Suprapubic skin (tissue), 4 donors: ENCODE results near the gene ADARB1. TPM values are rescaled to one million over a fixed set of nuclear protein-coding genes. Genes with fewer than 3 reads are reported as not detected.

ENCODE experiments used
- DNase-seq, 2 donors: peaks; one replicate each; pipeline ENCODE4 v3.0.0-alpha.2; 2019; ENCODE audit warnings: low spot score in 2 of 2
- H3K27ac ChIP-seq: fragments of 200-600 bp; sonication (generic); one replicate; pipeline ENCODE4 v1.5.1; 2019
- H3K27me3 ChIP-seq: fragments of 200-600 bp; sonication (generic); one replicate; pipeline ENCODE4 v1.5.1; 2019
- H3K36me3 ChIP-seq: fragments of 200-600 bp; sonication (generic); one replicate; pipeline ENCODE4 v1.5.1; 2019
- H3K4me1 ChIP-seq: fragments of 200-600 bp; sonication (generic); one replicate; pipeline ENCODE4 v1.5.1; 2019
- H3K4me3 ChIP-seq: fragments of 200-600 bp; sonication (generic); one replicate; pipeline ENCODE4 v1.5.1; 2019; ENCODE audit warnings: mild to moderate bottlenecking
- H3K9me3 ChIP-seq: fragments of 200-600 bp; sonication (generic); one replicate; pipeline ENCODE4 v1.5.1; 2019
- CTCF ChIP-seq, 2 donors: fragments of 200-600 bp in 1 of 2; fragments of 450-650 bp in 1 of 2; sonication (generic) in 1 of 2; IDR thresholded peaks; one replicate each; pipeline ENCODE4 v1.5.1; 2016 to 2019; ENCODE audit warnings: antibody characterized with exemption in 2 of 2, mild to moderate bottlenecking in 1 of 2, moderate library complexity in 1 of 2
- EP300 ChIP-seq: sonication (generic); formaldehyde crosslinking; IDR thresholded peaks from one replicate; pipeline ENCODE4 v1.6.1; 2017; ENCODE audit warnings: antibody characterized with exemption
- POLR2A ChIP-seq, 2 donors: fragments of 450-650 bp; IDR thresholded peaks; one replicate each; pipeline ENCODE4 v1.6.1; 2017; ENCODE audit warnings: antibody characterized with exemption in 2 of 2, mild to moderate bottlenecking in 2 of 2, moderate library complexity in 2 of 2
- POLR2AphosphoS5 ChIP-seq, 3 donors: sonication (generic); formaldehyde crosslinking; IDR thresholded peaks; one replicate each; pipeline ENCODE4 v1.6.1; 2017; ENCODE audit warnings: antibody characterized with exemption in 3 of 3
- WGBS: methylation state at CpG from one replicate; pipeline ENCODE4 v1.1.5; 2018; 5-methylcytosine and 5-hydroxymethylcytosine counted together
- total RNA-seq, 4 donors: library from RNA; depleted of rRNA; stranded (reverse); fragments of >200 nt; gene quantifications; one replicate each; pipeline ENCODE4 v1.1.0, GENCODE V29; 2016

ADARB1 gene
- total RNA-seq, 4 donors from 2014 or later, result 13.2 to 23.6 (median 20.3) TPM

- Histone ChIP-seq H3K27me3 (no peaks in the 10 kb centered on the region), H3K4me1 (peaks cover 4% of the 10 kb centered on the region), H3K4me3 (no peak overlapping the region), H3K36me3 (peaks cover 34% of the 10 kb centered on the region), H3K27ac (no peak overlapping the region), H3K9me3 (no peaks in the 10 kb centered on the region)
- TF ChIP-seq EP300 (no peak), POLR2A (IDR thresholded peaks at IDR 0.05) (no peak), CTCF (IDR thresholded peaks at IDR 0.05) (no peak), POLR2AphosphoS5 (IDR thresholded peaks at IDR 0.05) (no peak)
- DNase-seq, result no peak
- 91% methylated on average over 15 of the region's 15 CpGs for WGBS
These were observed 147.6 kb downstream of the ADARB1 start for GRCh38 chr21:45222001-45222400.

- Histone ChIP-seq H3K4me1 (peaks cover 4% of the 10 kb centered on the region), H3K27ac (no peak overlapping the region), H3K9me3 (no peaks in the 10 kb centered on the region), H3K4me3 (no peak overlapping the region), H3K36me3 (peaks cover 34% of the 10 kb centered on the region), H3K27me3 (no peaks in the 10 kb centered on the region)
- 93% methylated on average over 33 of the region's 36 CpGs for WGBS
- no peak for DNase-seq
- TF ChIP-seq EP300 (no peak), CTCF (IDR thresholded peaks at IDR 0.05) (no peak), POLR2A (IDR thresholded peaks at IDR 0.05) (no peak)
These were observed 149.1 kb downstream of the ADARB1 start for GRCh38 chr21:45223236-45224185.

- 88% methylated on average over 23 of the region's 24 CpGs for WGBS
- H3K36me3 ChIP-seq, result peaks cover 34% of the 10 kb centered on the region
These were observed 150.0 kb downstream of the ADARB1 start for GRCh38 chr21:45224189-45224938.

GRCh38 chr21:45225041-45225740, 150.8 kb downstream of the ADARB1 start:
- no peaks in the 10 kb centered on the region for H3K9me3 ChIP-seq
- no peaks in the 10 kb centered on the region for H3K27me3 ChIP-seq
- H3K4me1 ChIP-seq, result no peaks in the 10 kb centered on the region
- WGBS, result 88% methylated on average over 11 of the region's 11 CpGs
- no peak overlapping the region for H3K4me3 ChIP-seq
- H3K36me3 ChIP-seq, result peaks cover 34% of the 10 kb centered on the region
- no peak overlapping the region for H3K27ac ChIP-seq
- no peak for DNase-seq
- TF ChIP-seq POLR2A (IDR thresholded peaks at IDR 0.05), result no peak
- no peak for TF ChIP-seq EP300
- no peak for TF ChIP-seq POLR2AphosphoS5 (IDR thresholded peaks at IDR 0.05)
- no peak for TF ChIP-seq CTCF (IDR thresholded peaks at IDR 0.05)

More at GRCh38 chr21:45224189-45224938, 150.0 kb downstream of the ADARB1 start:
- no peak for TF ChIP-seq CTCF (IDR thresholded peaks at IDR 0.05)
- TF ChIP-seq POLR2A (IDR thresholded peaks at IDR 0.05), result no peak
- DNase-seq, result no peak
- Histone ChIP-seq H3K4me1 (peaks cover 3% of the 10 kb centered on the region), H3K4me3 (no peak overlapping the region), H3K27me3 (no peaks in the 10 kb centered on the region), H3K9me3 (no peaks in the 10 kb centered on the region), H3K27ac (no peak overlapping the region)
